HFF-Myc (cell line): Measurements from ENCODE around the gene PGC.

Source experiments
- DNase-seq: peaks from one replicate; pipeline ENCODE4 v3.0.0-alpha.2; 2011; ENCODE audit warnings: low read depth; ENCODE audit errors: extremely low read depth
- H3K4me3 ChIP-seq: replicated peaks from 2 replicates; pipeline ENCODE4 v1.5.1; 2011; ENCODE audit warnings: low read depth, mild to moderate bottlenecking, control low read depth, low read length
- CTCF ChIP-seq: IDR thresholded peaks from 2 replicates; pipeline ENCODE4 v1.5.1; 2012; ENCODE audit warnings: mild to moderate bottlenecking, low read depth, low read length, control low read depth; ENCODE audit errors: missing control alignments

The PGC gene

GRCh38 chr6:41747256-41748101, at the start of gene PGC:
Gene PGC (minus strand): TSS chr6:41747397. CDS start chr6:41747334, 63 bp downstream.
- H3K4me3 ChIP-seq: no peak within 1 kb of the TSS
- no peak for TF ChIP-seq CTCF
- no peak for DNase-seq

- no peak for DNase-seq
- no peak for TF ChIP-seq CTCF
- H3K4me3 ChIP-seq: no peak overlapping the region
These were observed 49.3 kb upstream of the PGC start for GRCh38 chr6:41796474-41796873.

GRCh38 chr6:41791984-41792383, 44.8 kb upstream of the PGC start:
- TF ChIP-seq CTCF: no peak
- no peak for DNase-seq
- H3K4me3 ChIP-seq: no peak overlapping the region

GRCh38 chr6:41791305-41791704, 44.1 kb upstream of the PGC start:
- no peak for TF ChIP-seq CTCF
- no peak overlapping the region for H3K4me3 ChIP-seq
- DNase-seq: no peak

- DNase-seq: no peak
- no peak for TF ChIP-seq CTCF
- no peak overlapping the region for H3K4me3 ChIP-seq
These were observed 42.8 kb upstream of the PGC start for GRCh38 chr6:41790045-41790444.

- no peak overlapping the region; the same call in 1 of the 2 replicates for H3K4me3 ChIP-seq
- TF ChIP-seq CTCF: no peak
- no peak for DNase-seq
These were observed 42.2 kb upstream of the PGC start for GRCh38 chr6:41789390-41789724.

- peak; percentile 78 for TF ChIP-seq CTCF
- H3K4me3 ChIP-seq: peak within 1 kb of the TSS; percentile 67
- DNase-seq: peak; percentile 75
These were observed 40.2 kb upstream of the PGC start, which contains the start of gene TOMM6 for GRCh38 chr6:41787219-41787917. Gene TOMM6 (plus strand): TSS chr6:41787694. CDS start chr6:41787698, 4 bp downstream.
